GM18858 (cell line): Measurements from ENCODE around the gene TM6SF1.
"Not testable (repeated sequence)": the region's sequence is repeated elsewhere in the genome, so short reads cannot be mapped to it uniquely, and the experiment has no call there.

Experiments used
- ATAC-seq: cut with Tn5 transposase; IDR thresholded peaks from one replicate; pipeline ENCODE4 v1.9.1; 2021; ENCODE audit not compliant: unreplicated experiment

Gene TM6SF1

GRCh38 chr15:83115410-83115809 is 8.0 kb downstream of the TM6SF1 start:
- no peak for ATAC-seq

DNA sequence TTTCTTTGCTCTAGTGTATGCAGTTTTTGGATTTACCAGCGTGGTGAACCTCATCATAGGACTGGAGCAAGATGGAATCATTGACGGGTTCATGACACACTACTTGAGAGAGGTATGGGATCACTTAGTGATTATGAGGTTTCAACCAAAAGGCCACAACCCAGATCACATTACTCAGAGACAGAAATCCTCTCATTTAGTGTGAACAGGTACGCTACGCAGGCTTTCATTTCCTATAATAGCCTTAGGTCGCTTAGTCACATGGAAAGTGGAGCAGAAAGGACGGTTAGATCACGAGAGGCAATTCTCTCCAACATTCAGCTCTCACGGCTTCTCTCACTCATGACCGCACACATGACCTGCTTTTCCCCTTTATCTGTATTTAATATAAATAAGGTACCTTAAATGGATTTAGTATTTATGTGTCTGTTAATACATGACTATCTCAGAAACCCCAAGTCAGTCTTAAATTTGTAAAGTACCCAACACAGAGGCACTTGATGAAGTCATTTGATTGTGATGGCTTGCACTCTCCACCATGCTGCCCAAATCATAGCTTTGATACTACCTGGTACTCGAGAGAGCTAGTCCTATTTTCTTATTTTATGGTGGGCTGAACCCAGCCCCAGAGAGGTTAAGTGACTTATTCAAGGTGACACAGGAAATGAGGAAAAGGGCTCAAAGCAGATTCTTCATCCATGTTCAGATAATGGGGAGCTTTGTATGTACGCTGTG is 8.6 kb downstream of the TM6SF1 start:
- peak; percentile 46 for ATAC-seq

DNA sequence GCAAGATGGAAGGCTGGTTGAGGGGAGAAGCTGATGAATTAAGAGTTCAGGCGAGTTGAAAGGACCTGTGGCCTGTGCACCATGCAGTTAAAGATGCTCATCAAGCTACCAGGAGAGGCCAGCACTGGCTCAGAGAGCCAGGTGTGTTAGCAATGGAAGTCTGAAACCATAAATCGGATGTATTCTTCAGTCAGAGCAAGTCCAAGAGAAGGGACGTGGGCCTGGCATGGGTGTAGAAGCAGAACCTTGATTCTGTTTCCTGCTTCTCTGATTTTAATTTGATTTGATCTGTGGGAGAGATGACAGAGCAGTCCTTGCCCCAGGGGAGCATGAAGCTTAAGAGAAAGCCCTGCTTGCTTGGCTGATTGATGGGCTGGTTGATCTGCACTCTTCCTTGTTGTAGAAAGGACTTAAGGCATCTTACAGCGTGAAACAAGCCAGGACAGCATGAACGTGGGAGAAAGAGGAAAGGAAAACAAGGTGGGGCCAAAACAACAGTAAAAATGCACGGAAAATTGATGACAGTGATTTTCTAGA is 10.9 kb downstream of the TM6SF1 start:
- no peak for ATAC-seq

DNA sequence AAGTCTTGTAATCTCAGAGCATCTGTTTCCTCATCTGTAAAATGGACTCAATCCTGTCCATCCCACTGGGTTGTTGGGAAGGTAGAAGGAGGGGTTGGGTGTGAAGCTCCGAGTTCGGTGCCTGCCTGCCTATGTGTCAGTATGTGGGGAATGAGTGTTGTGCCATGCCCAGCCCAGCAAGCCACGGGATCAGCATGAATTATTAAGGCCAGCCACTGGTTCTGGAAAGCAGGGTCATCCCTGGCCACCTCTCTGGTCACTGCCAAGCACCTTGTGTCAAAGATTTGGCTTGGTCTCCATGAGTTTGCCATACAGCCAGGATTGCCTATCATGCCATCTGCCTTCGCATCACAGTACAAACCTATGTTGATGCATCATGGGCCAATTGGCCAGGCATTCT is 11.5 kb downstream of the TM6SF1 start:
- ATAC-seq = no peak

DNA sequence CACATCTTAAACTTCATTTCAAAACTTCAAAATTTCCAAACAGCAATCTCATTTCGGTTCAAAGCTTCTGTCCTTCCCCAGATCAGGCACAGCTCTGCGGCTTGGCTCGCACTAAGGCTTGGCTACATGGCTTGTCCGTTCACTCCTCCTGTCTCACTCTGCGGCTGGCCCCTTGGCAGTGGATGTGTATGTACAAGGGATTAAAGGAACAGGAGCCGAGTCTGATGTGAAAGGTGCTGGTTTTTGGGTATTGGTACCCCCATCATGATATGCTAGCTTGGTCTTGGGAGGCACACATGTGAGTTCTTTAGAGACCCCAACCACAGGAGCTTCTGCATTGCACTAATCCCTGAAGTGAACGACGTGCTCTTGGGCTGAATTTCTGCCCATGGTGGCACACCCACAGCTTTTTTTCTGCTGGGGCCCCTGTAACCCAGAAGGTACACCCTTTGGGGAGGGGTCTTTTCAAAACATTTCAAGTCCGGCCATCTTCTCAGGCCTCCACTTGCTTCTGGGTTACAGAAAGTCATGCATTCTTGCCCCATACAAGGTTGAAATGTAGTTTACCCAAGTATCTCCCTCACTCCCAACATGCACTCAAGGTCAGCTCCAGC is 12.6 kb downstream of the TM6SF1 start:
- no peak for ATAC-seq

DNA sequence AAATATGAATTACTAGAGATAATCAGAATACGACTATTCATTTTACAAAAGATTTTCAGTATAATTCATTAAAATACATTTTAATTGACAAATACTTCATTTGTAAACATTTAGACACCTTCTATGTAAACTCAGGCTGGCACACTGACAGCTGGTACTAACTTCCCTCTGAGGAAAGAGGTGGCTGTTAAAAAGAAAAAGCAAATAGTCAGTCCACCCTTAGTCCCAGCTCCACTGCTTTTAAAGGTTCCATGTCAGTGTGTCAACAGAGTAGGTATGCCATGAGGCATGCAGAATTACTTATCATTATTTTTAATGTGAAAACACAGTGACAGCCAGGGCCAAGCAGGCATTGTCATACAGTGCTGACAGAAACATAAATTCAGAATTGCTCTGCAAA is 16.1 kb downstream of the TM6SF1 start:
- no peak for ATAC-seq

DNA sequence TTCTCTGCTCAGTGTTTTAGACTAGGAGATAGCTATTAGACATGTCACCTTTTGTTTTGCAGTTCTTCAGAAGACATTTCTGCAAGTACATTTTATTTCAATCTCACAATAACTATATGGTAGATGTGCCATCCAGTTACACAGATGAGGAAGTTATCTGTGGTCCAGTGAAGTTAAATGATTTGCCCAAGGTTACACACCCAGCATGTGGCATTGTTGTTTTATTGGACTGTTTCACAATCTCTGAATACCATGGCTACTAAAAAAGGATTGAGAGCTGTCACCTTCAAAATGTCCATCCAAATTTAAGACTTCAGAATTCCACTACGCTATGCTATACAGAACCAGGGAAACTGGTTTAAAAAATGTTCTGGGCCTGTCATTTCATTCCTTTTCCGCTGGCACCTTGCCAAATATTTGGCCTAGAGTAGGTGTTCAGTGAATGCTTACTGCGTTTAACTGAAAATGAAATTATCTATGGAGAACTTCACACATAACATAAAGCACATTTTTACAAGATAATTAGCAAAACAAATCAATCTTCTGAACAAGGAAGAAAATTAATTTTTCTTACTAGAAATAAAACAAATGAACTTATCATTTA is 20.2 kb downstream of the TM6SF1 start:
- ATAC-seq = no peak

DNA sequence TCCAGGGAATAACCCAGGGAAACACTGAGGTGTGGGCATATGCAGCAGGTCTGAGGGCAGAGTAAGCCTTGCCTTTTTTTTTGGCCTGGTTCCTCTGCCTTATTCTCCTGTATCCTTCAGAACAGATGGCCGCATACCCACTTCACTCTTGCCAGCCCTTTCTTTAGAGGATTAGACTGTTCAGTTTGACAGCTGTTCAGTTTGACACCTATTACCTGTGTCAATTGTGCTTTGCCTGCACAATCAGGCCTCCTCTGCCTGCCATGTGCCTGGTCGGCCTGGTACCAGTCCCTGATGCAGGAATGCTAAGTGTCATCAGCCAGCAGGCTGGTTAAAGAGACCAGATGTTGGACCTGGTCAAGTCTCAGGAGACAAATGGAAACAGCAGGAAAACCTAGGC is 22.3 kb downstream of the TM6SF1 start:
- no peak for ATAC-seq

GRCh38 chr15:83132861-83133523 is 25.5 kb downstream of the TM6SF1 start:
- ATAC-seq = no peak

DNA sequence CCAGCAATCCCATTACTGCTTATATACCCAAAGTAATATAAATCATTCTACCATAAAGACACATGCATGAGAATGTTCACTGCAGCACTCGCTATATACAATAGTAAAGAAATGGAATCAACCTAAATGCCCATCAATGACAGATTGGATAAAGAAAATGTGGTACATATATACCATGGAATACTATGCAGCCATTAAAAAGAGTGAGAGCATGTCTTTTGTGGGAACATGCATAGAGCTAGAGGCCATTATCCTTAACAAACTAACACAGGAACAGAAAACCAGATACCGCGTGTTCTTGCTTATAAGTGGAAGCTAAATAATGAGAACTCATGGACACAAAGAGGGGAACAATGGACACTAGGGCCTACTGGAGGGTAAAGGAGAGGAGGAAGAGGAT is 34.7 kb downstream of the TM6SF1 start:
- not testable (repeated sequence) for ATAC-seq

- ATAC-seq = no peak
Measured at GRCh38 chr15:83144771-83145170, 37.3 kb downstream of the TM6SF1 start.

- ATAC-seq = no peak
Measured at GRCh38 chr15:83153288-83153687, 45.8 kb downstream of the TM6SF1 start.

GRCh38 chr15:83155942-83156341 is 48.5 kb downstream of the TM6SF1 start:
- no peak for ATAC-seq

DNA sequence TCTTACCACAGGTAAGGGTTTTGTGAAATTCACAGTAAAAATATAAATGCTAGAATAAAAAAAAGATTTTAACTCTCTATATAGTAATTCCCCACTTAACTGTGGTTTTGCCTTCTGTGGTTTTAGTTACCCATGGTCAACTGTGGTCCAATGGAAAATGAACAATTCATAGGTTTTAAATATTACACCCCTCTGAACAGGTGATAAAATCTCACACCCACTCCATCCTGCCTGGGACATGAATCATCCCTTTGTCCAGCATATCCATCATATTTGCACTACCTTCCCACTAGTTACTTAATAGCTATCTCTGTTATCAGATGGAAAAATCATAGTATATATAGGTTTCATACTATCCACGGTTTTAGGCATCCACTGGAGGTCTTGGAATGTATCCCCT is 50.9 kb downstream of the TM6SF1 start:
- no peak for ATAC-seq

GRCh38 chr15:83160741-83161140 is 53.3 kb downstream of the TM6SF1 start:
- no peak for ATAC-seq

- ATAC-seq = no peak
Measured at GRCh38 chr15:83163032-83163431, 55.6 kb downstream of the TM6SF1 start.

DNA sequence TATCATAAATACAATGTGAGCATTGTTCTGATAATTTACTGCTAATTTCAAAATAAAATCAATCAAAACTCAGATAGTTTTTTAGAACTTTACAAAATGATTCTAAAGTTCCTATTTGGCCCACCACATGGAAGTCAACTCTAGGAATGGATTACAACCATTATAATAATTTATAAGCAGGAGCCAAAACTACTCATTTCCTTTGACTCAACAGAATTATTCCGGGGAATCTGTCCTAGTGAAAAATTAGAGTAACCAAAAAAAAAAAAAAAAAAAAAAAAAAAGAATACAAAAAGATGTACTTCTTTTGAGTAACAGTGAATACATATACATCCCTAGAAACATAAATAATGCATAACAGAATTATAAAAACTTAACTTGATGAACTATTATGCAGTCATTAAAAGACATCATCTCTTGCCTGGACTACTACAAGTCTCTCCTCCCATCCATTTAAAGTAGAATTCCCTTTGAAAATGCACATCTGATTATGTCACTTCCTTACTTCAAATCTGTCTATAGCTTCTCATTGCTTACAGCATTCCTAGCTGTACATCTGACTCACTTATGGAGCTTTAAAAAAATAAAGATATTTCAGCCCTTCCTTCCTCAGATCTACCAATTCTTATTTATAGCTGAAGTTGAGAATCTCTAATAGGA is 56.8 kb downstream of the TM6SF1 start:
- no peak for ATAC-seq

GRCh38 chr15:83164771-83165404 is 57.4 kb downstream of the TM6SF1 start:
- ATAC-seq = no peak

DNA sequence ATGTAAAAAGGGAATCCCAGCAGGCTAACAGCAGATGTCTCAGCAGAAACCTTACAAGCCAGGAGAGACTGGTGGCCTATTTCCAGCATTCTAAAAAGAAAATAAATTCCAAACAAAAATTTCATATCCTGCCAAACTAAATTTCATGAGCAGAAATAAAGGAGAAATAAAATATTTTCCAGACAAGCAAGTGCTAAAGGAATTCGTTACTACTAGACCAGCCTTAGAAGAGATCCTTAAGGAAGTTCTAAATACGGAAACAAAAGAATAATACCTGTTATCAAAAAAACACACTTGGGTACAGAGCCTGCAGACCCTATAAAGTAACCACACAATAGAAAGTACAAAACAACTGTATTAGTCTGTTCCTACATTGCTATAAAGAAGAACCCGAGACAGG is 58.8 kb downstream of the TM6SF1 start:
- ATAC-seq = no peak

DNA sequence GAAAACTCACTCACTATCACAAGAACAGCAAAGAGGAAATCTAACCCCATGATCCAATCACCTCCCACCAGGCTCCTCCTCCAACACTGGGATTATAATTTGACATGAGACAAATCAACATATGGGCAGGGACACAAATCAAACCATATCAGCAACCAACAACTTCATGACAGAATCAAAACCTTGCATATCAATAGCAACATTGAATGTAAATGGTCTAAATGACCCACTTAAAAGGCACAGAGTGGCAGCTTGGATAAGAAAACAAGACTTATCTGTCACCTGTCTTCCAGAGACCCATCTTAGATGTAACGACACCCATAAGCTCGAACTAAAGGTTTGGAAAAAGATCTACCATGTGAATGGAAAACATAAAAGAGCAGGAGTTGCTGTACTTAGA is 59.4 kb downstream of the TM6SF1 start:
- ATAC-seq = no peak

GRCh38 chr15:83169576-83169975 is 62.1 kb downstream of the TM6SF1 start:
- ATAC-seq = not testable (repeated sequence)
